Spleen (tissue), 11 donors: ENCODE results near the gene CCDC77. TPM values are rescaled to one million over a fixed set of nuclear protein-coding genes. Genes with fewer than 3 reads are reported as not detected.

Source experiments
- DNase-seq: peaks from one replicate; pipeline ENCODE4 v3.0.0-alpha.2; 2020
- H3K27ac ChIP-seq, 8 donors: fragments of 200-600 bp; sonication (generic) in 7 of 8; 1 replicate in 4 of 8; 2 replicates in 4 of 8; pipeline versions ENCODE4 v1.5.0 to v1.8.0; 2016 to 2021; ENCODE audit warnings: inconsistent platforms in 4 of 8, mild to moderate bottlenecking in 4 of 8, moderate library complexity in 1 of 8
- H3K27me3 ChIP-seq, 7 donors: fragments of 200-600 bp; sonication (generic) in 6 of 7; replicated peaks in 1 of 7; 1 replicate in 4 of 7; 2 replicates in 3 of 7; pipeline versions ENCODE4 v1.5.0 to v1.8.0; 2016 to 2021; ENCODE audit warnings: inconsistent platforms in 3 of 7, mild to moderate bottlenecking in 1 of 7
- H3K36me3 ChIP-seq, 6 donors: fragments of 200-600 bp; sonication (generic) in 5 of 6; 1 replicate in 4 of 6; 2 replicates in 2 of 6; pipeline versions ENCODE4 v1.5.0 to v1.8.0; 2016 to 2021; ENCODE audit warnings: inconsistent platforms in 2 of 6
- H3K4me1 ChIP-seq, 6 donors: fragments of 200-600 bp; sonication (generic) in 5 of 6; 1 replicate in 3 of 6; 2 replicates in 3 of 6; pipeline versions ENCODE4 v1.5.0 to v1.8.0; 2016 to 2021; ENCODE audit warnings: inconsistent platforms in 3 of 6
- H3K4me3 ChIP-seq, 8 donors: fragments of 200-600 bp; sonication (generic) in 7 of 8; 1 replicate in 4 of 8; 2 replicates in 4 of 8; pipeline versions ENCODE4 v1.5.0 to v1.8.0; 2016 to 2021; ENCODE audit warnings: inconsistent platforms in 4 of 8, mild to moderate bottlenecking in 4 of 8, moderate library complexity in 2 of 8
- H3K9me3 ChIP-seq, 8 donors: fragments of 200-600 bp; sonication (generic) in 7 of 8; 1 replicate in 4 of 8; 2 replicates in 4 of 8; pipeline versions ENCODE4 v1.5.0 to v1.8.0; 2016 to 2021; ENCODE audit warnings: inconsistent platforms in 4 of 8
- POLR2A ChIP-seq, 3 donors: fragments of 450-650 bp; IDR thresholded peaks; one replicate each; pipeline ENCODE4 v1.5.1; 2017; ENCODE audit warnings: antibody characterized with exemption in 3 of 3, mild to moderate bottlenecking in 1 of 3
- POLR2AphosphoS5 ChIP-seq, 3 donors: sonication (generic); formaldehyde crosslinking; IDR thresholded peaks; one replicate each; pipeline ENCODE4 v1.5.1; 2017; ENCODE audit warnings: antibody characterized with exemption in 3 of 3
- WGBS, 5 donors: extraction: QIAGEN DNeasy Blood & Tissue Kit in 3 of 5; methylation state at CpG; one replicate each; pipeline versions ENCODE4 v1.1.5 to v1.1.7; 2013 to 2018; 5-methylcytosine and 5-hydroxymethylcytosine counted together
- intact Hi-C: fragments of 100-400 bp; cut with DNase I; formaldehyde crosslinking; loops from one replicate; pipeline ENCODE4 v1.15.0; 2023; ENCODE audit warnings: low total_unique reads
- polyA plus RNA-seq, 3 donors: library from polyadenylated mRNA; stranded (reverse); fragments of 200-250 nt; gene quantifications; one replicate each; pipeline ENCODE4 v1.2.1, GENCODE V29; 2013
- total RNA-seq, 7 donors: library from RNA; depleted of rRNA in 3 of 7; stranded (reverse); fragments of >200 nt in 3 of 7; fragmentation: NEBNext Ultra II Directional in 4 of 7; extraction: Animal tissue kit (Norgen Biotek cat#: 25700) in 4 of 7; gene quantifications; one replicate each; pipeline versions ENCODE4 v1.1.0 to v1.2.1, GENCODE V29; 2016 to 2021
- TF ChIP-seq, protein P1 (sequence below), 11 experiments: fragments of 200-600 bp in 7 of 11; fragments of 450-650 bp in 4 of 11; sonication (generic) in 4 of 11; IDR thresholded peaks in 8 of 11; conservative IDR thresholded peaks in 3 of 11; 1 replicate in 7 of 11; 2 replicates in 4 of 11; pipeline versions ENCODE4 v1.4.0 to v1.8.0; 2016 to 2021; ENCODE audit warnings: antibody characterized with exemption in 11 of 11, inconsistent platforms in 4 of 11, mild to moderate bottlenecking in 1 of 11
- donor health status: healthy with polysubstance abuse.
- donor health status: DM: no; HTN: no; CAD: no; lungs with moderate emphysema.
- donor health status: DM: no; HTN: no; CAD: no.
- donor health status: Bipolar disorder and iron deficiency.
- donor health status: healthy.
- donor health status: DM: no; HTN: no; CAD: no.
- donor health status: DM: yes; HTN: yes; CAD: no.

The CCDC77 gene
- total and polyA plus RNA-seq, 10 donors = 6.5 to 17.9 (median 10.1) TPM

DNA sequence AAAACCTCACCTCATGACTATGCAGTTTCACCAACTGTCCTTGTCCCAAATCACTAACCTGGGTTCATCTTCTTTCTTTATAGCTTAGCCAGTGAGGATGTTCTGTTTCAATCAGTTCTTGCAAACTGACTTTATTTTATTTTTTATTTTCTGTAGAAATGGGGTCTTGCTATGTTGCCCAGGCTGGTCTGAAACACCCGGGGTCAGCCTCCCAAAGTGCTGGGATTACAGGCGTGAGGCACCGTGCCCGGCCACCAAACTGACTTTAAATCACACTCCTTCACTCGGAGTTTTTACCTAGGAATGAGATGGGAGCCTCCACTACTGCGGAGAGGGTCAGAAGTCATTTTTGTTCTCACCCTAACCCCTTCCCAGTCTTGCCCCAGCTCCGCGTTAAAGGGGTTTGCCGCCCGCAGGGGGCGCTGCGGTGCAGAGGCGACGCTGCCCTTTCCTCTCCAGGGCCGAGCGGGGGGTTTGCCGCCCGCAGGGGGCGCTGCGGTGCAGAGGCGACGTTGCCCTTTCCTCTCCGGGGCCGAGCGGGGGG, 51.3 kb downstream of the CCDC77 start:
- Histone ChIP-seq H3K27ac (no peak overlapping the region), H3K36me3 (no peaks in the 10 kb centered on the region), H3K27me3 (peaks cover 0 to 34% (median 0%) of the 10 kb centered on the region in 7 donors), H3K4me1 (peaks cover 0 to 8% (median 0%) of the 10 kb centered on the region in 6 donors), H3K4me3 (no peak overlapping the region), H3K9me3 (no peaks in the 10 kb centered on the region)
- intact Hi-C loops = no loop called here
- WGBS, 5 donors = 39 to 96% (median 56%) methylated on average over 6 to 20 of the region's 25 CpGs
- TF ChIP-seq POLR2AphosphoS5 (IDR thresholded peaks at IDR 0.05) = no peak
- TF ChIP-seq, protein P1, sequence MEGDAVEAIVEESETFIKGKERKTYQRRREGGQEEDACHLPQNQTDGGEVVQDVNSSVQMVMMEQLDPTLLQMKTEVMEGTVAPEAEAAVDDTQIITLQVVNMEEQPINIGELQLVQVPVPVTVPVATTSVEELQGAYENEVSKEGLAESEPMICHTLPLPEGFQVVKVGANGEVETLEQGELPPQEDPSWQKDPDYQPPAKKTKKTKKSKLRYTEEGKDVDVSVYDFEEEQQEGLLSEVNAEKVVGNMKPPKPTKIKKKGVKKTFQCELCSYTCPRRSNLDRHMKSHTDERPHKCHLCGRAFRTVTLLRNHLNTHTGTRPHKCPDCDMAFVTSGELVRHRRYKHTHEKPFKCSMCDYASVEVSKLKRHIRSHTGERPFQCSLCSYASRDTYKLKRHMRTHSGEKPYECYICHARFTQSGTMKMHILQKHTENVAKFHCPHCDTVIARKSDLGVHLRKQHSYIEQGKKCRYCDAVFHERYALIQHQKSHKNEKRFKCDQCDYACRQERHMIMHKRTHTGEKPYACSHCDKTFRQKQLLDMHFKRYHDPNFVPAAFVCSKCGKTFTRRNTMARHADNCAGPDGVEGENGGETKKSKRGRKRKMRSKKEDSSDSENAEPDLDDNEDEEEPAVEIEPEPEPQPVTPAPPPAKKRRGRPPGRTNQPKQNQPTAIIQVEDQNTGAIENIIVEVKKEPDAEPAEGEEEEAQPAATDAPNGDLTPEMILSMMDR (IDR thresholded peaks at IDR 0.05 in 8 of 11, conservative IDR thresholded peaks at IDR 0.05 in 3 of 11) = peak in 1 of 11 experiments; percentile 20
- DNase-seq = no peak

DNA sequence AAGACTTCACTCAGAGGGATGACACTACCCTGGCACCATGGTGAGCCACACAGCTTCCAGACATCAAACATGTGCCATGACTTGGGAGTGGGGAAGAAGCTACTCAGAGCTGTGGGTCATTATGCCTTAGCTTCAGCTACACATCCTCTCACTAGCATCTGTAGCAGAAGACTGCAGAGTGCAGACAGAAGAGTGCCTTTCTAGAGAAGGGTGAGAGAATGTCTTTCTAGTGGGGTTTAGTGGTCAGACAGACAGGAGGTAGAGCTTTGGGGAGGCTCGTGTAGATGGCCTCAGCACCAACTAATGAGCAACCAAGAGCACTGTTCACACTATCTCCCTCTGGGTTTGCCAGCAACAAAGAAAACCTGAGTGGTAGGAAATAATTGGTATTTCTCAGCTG, 53.4 kb downstream of the CCDC77 start:
- H3K9me3 ChIP-seq = no peaks in the 10 kb centered on the region
- no peak overlapping the region for H3K4me3 ChIP-seq
- DNase-seq = no peak
- H3K4me1 ChIP-seq = peaks cover 0 to 18% (median 9%) of the 10 kb centered on the region in 6 donors
- WGBS, 5 donors = 39 to 54% (median 50%) methylated on average over 1 of the region's 1 CpG
- peaks cover 0 to 45% (median 20%) of the 10 kb centered on the region in 7 donors for H3K27me3 ChIP-seq
- H3K36me3 ChIP-seq = no peaks in the 10 kb centered on the region
- intact Hi-C loops = loop anchor here (5.0 kb wide), 1 partner anchor 92 kb away; no protein-coding TSS in a partner anchor
- no peak overlapping the region for H3K27ac ChIP-seq
- TF ChIP-seq, protein P1 (IDR thresholded peaks at IDR 0.05 in 8 of 11, conservative IDR thresholded peaks at IDR 0.05 in 3 of 11) = no peak
- TF ChIP-seq POLR2A (IDR thresholded peaks at IDR 0.05) (no peak), POLR2AphosphoS5 (IDR thresholded peaks at IDR 0.05) (no peak)

DNA sequence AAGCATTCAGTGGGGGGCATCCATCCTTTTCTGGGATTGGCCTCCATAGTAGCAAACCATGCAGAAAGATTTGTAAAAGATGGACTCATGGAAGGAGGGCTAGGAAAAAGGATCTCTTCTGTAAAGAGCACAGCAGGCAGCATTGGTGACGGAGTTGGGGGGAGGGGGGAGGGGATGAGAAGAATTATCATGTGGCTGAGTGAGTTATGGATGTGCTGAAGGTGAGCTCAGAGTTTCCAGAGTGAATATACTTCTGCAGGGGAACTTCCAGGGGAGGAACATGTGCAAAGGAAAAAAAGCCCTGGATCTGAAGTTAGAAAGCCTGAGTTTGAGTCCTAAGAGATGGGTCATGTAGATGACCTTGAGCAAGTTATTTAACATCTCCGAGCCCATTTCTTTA, 54.4 kb downstream of the CCDC77 start:
- Histone ChIP-seq H3K4me1 (peaks cover 3 to 26% (median 15%) of the 10 kb centered on the region in 6 donors), H3K9me3 (no peaks in the 10 kb centered on the region), H3K36me3 (no peaks in the 10 kb centered on the region), H3K27ac (no peak overlapping the region), H3K4me3 (no peak overlapping the region), H3K27me3 (peaks cover 0 to 45% (median 29%) of the 10 kb centered on the region in 7 donors)
- TF ChIP-seq, protein P1 (IDR thresholded peaks at IDR 0.05 in 8 of 11, conservative IDR thresholded peaks at IDR 0.05 in 3 of 11) = no peak
- intact Hi-C loops = loop anchor here (5.0 kb wide), 1 partner anchor 91 kb away; no protein-coding TSS in a partner anchor
- WGBS, 5 donors = 63 to 82% (median 74%) methylated on average over 2 of the region's 2 CpGs
- no peak for DNase-seq

DNA sequence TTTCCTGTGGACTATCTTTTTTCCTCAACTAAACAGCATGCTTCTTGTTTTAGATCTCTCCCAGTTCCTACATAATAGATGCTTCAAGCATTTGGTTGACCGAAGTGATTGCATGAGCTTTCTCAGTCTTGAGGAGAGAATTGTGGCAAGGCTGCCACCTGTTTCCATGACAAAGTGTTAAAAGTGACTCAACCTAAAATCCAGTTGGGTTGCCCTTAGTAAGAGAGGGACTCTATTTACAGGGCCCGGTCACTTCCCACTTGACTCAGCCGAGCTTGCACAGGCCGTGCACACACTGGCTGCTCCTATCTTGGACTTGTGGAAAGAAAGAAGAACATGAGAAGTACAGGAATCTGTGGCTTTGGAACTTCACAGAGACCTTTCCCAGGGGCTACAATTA, 56.2 kb downstream of the CCDC77 start:
- no peak for DNase-seq
- H3K36me3 ChIP-seq = no peaks in the 10 kb centered on the region
- intact Hi-C loops = loop anchor here (5.0 kb wide), 1 partner anchor 90 kb away; no protein-coding TSS in a partner anchor
- peaks cover 0 to 59% (median 36%) of the 10 kb centered on the region in 7 donors for H3K27me3 ChIP-seq
- TF ChIP-seq, protein P1 (IDR thresholded peaks at IDR 0.05 in 8 of 11, conservative IDR thresholded peaks at IDR 0.05 in 3 of 11) = no peak
- TF ChIP-seq POLR2A (IDR thresholded peaks at IDR 0.05) = no peak
- no peak for TF ChIP-seq POLR2AphosphoS5 (IDR thresholded peaks at IDR 0.05)
- H3K4me1 ChIP-seq = peaks cover 5 to 24% (median 17%) of the 10 kb centered on the region in 6 donors
- no peaks in the 10 kb centered on the region for H3K9me3 ChIP-seq
- H3K4me3 ChIP-seq = no peak overlapping the region
- H3K27ac ChIP-seq = no peak overlapping the region
- 69 to 88% (median 85%) methylated on average over 4 of the region's 4 CpGs for WGBS, 5 donors
